Left lung (tissue), 10 donors: ENCODE measurements around the gene TIAM2. TPM values are rescaled to one million over a fixed set of nuclear protein-coding genes. Genes with fewer than 3 reads are reported as not detected.

Source experiments
- ATAC-seq: fragments of 200-7000 bp; cut with Tn5 transposase; one replicate; pipeline ENCODE4 v1.9.1; 2020; ENCODE audit warnings: moderate library complexity
- DNase-seq, 4 donors: peaks; one replicate each; pipeline ENCODE4 v3.0.0-alpha.2; 2013 to 2020
- H3K27ac ChIP-seq, 2 donors: fragments of 200-600 bp; sonication (generic) in 1 of 2; one replicate each; pipeline versions ENCODE4 v1.5.0 to v1.8.0; 2020 to 2021
- H3K27me3 ChIP-seq, 2 donors: fragments of 200-600 bp; sonication (generic) in 1 of 2; one replicate each; pipeline versions ENCODE4 v1.5.0 to v1.8.0; 2020 to 2021
- H3K36me3 ChIP-seq, 2 donors: fragments of 200-600 bp; sonication (generic) in 1 of 2; one replicate each; pipeline versions ENCODE4 v1.5.0 to v1.8.0; 2020 to 2021
- H3K4me1 ChIP-seq, 2 donors: fragments of 200-600 bp; one replicate each; pipeline ENCODE4 v1.8.0; 2021
- H3K4me3 ChIP-seq, 2 donors: fragments of 200-600 bp; sonication (generic) in 1 of 2; one replicate each; pipeline versions ENCODE4 v1.5.0 to v1.8.0; 2020 to 2021; ENCODE audit warnings: mild to moderate bottlenecking in 1 of 2
- H3K9me3 ChIP-seq, 2 donors: fragments of 200-600 bp; sonication (generic) in 1 of 2; one replicate each; pipeline versions ENCODE4 v1.5.0 to v1.8.0; 2020 to 2021
- intact Hi-C, 2 donors: fragments of 100-400 bp; cut with DNase I; formaldehyde crosslinking; loops; one replicate each; pipeline versions ENCODE4 v1.11.2 to v1.14.2; 2022
- polyA plus RNA-seq, 6 donors: library from polyadenylated mRNA; unstranded; fragments of 120-200 nt; gene quantifications; one replicate each; pipeline ENCODE4 v1.2.1, GENCODE V29; 2013; ENCODE audit not compliant: insufficient read length in 6 of 6
- total RNA-seq, 2 donors: library from RNA; stranded (reverse); fragmentation: NEBNext Ultra II Directional; extraction: Animal tissue kit (Norgen Biotek cat#: 25700); gene quantifications; one replicate each; pipeline ENCODE4 v1.2.1, GENCODE V29; 2021
- TF ChIP-seq, protein P1 (sequence below), 2 donors: fragments of 200-600 bp; sonication (generic) in 1 of 2; IDR thresholded peaks; one replicate each; pipeline versions ENCODE4 v1.5.0 to v1.8.0; 2021; ENCODE audit warnings: antibody characterized with exemption in 2 of 2
- donor health status: DM: no; HTN: yes; CAD: no.
- donor health status: DM: no; HTN: no; CAD: no.

TIAM2 gene
- total and polyA plus RNA-seq, 8 donors, result 6.9 to 25.0 (median 20.6) TPM

GRCh38 chr6:155121294-155121693 lies 126.2 kb downstream of the TIAM2 start:
- Histone ChIP-seq H3K27me3 (no peaks in the 10 kb centered on the region), H3K36me3 (no peaks in the 10 kb centered on the region), H3K9me3 (no peaks in the 10 kb centered on the region), H3K27ac (no peak overlapping the region), H3K4me1 (no peaks in the 10 kb centered on the region), H3K4me3 (no peak overlapping the region)
- ATAC-seq (no peak), DNase-seq (no peak)
- TF ChIP-seq, protein P1, sequence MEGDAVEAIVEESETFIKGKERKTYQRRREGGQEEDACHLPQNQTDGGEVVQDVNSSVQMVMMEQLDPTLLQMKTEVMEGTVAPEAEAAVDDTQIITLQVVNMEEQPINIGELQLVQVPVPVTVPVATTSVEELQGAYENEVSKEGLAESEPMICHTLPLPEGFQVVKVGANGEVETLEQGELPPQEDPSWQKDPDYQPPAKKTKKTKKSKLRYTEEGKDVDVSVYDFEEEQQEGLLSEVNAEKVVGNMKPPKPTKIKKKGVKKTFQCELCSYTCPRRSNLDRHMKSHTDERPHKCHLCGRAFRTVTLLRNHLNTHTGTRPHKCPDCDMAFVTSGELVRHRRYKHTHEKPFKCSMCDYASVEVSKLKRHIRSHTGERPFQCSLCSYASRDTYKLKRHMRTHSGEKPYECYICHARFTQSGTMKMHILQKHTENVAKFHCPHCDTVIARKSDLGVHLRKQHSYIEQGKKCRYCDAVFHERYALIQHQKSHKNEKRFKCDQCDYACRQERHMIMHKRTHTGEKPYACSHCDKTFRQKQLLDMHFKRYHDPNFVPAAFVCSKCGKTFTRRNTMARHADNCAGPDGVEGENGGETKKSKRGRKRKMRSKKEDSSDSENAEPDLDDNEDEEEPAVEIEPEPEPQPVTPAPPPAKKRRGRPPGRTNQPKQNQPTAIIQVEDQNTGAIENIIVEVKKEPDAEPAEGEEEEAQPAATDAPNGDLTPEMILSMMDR (IDR thresholded peaks at IDR 0.05), result no peak
- intact Hi-C loops, result no loop called here

- no peaks in the 10 kb centered on the region for H3K36me3 ChIP-seq
- H3K9me3 ChIP-seq, result no peaks in the 10 kb centered on the region
- DNase-seq, result peak in 1 of 4 donors; percentile 32
- intact Hi-C loops, result no loop called here
- no peak for ATAC-seq
- H3K27me3 ChIP-seq, result no peaks in the 10 kb centered on the region
- no peak overlapping the region for H3K4me3 ChIP-seq
- TF ChIP-seq, protein P1 (IDR thresholded peaks at IDR 0.05), result no peak
- H3K4me1 ChIP-seq, result no peaks in the 10 kb centered on the region
- H3K27ac ChIP-seq, result no peak overlapping the region
Measured at GRCh38 chr6:155121699-155122098, 126.6 kb downstream of the TIAM2 start.

GRCh38 chr6:155122199-155122950 lies 127.3 kb downstream of the TIAM2 start:
- Histone ChIP-seq H3K4me3 (no peak overlapping the region), H3K9me3 (no peaks in the 10 kb centered on the region), H3K36me3 (no peaks in the 10 kb centered on the region), H3K27ac (no peak overlapping the region), H3K4me1 (no peaks in the 10 kb centered on the region), H3K27me3 (no peaks in the 10 kb centered on the region)
- ATAC-seq (no peak), DNase-seq (no peak)
- TF ChIP-seq, protein P1 (IDR thresholded peaks at IDR 0.05), result no peak
- intact Hi-C loops, result no loop called here

DNA sequence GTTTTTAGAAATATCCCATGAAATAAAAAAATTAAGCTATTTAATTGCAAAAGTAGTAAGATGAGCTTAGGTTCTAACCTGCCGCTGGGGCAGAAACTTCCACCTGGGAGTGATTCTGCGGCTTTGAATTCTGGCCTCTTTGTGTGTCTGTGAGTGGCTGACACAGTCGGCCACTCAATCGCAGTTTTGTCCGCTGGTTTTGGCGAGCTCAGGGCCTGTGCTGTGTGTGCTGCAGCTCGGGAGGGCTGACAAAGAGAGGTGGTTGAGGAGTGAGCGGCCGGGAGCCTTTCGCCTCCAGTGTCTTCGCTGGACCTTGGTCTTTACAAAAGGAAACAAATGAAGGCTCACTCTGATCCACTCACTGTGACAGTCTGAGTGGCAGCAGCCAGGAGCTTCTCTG lies 128.4 kb downstream of the TIAM2 start:
- intact Hi-C loops, result no loop called here
- Histone ChIP-seq H3K27ac (no peak overlapping the region), H3K36me3 (no peaks in the 10 kb centered on the region), H3K27me3 (no peaks in the 10 kb centered on the region), H3K4me3 (no peak overlapping the region), H3K9me3 (no peaks in the 10 kb centered on the region), H3K4me1 (no peaks in the 10 kb centered on the region)
- ATAC-seq, result no peak
- no peak for DNase-seq
- TF ChIP-seq, protein P1 (IDR thresholded peaks at IDR 0.05), result no peak

DNA sequence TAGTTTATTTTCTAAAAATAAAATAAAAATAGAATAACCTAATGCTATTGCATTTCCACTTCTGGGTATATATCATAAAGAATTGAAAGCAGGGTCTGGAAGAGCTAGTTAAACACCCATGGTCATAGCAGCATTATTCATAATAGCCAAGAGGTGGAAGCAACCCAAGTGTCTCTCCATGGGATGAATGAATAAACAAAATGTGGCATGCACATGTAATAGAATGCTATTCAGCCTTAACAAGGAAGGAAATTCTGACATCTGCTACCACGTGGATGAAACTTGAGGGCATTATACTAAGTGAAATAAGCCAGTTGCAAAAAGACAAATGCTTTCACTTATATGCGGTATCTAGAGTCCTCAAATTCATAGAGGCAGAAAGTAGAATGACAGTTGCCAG lies 130.8 kb downstream of the TIAM2 start:
- intact Hi-C loops, result no loop called here
- H3K4me1 ChIP-seq, result no peaks in the 10 kb centered on the region
- no peaks in the 10 kb centered on the region for H3K36me3 ChIP-seq
- DNase-seq (no peak), ATAC-seq (no peak)
- H3K9me3 ChIP-seq, result no peaks in the 10 kb centered on the region
- no peak overlapping the region for H3K4me3 ChIP-seq
- no peaks in the 10 kb centered on the region for H3K27me3 ChIP-seq
- TF ChIP-seq, protein P1 (IDR thresholded peaks at IDR 0.05), result no peak
- H3K27ac ChIP-seq, result no peak overlapping the region
